ENCODE results near the gene IL1RN. TPM values are rescaled to one million over a fixed set of nuclear protein-coding genes. Genes with fewer than 3 reads are reported as not detected.

The IL1RN gene
- total RNA-seq, 4 donors from 2014 or later: 0.46 to 32.9 (median 2.7) TPM

GRCh38 chr2:113150258-113150601 lies 22.8 kb downstream of the IL1RN start:
- no peak overlapping the region for H3K27ac ChIP-seq
- WGBS, 2 donors (ENCODE audit: low coverage in 1 of 2): 84 to 95% methylated on average over 3 to 5 of the region's 5 CpGs
- ATAC-seq: no peak

GRCh38 chr2:113155331-113155730 lies 27.9 kb downstream of the IL1RN start:
- no peaks in the 10 kb centered on the region for H3K36me3 ChIP-seq
- H3K4me1 ChIP-seq: peaks cover 0 to 10% (median 0%) of the 10 kb centered on the region in 3 donors
- TF ChIP-seq CTCF (IDR thresholded peaks at IDR 0.05): no peak
- no peak for TF ChIP-seq EP300 (IDR thresholded peaks at IDR 0.05)
- no peak for TF ChIP-seq POLR2AphosphoS5 (IDR thresholded peaks at IDR 0.05)
- no peak for TF ChIP-seq POLR2A (IDR thresholded peaks at IDR 0.05)
- H3K27ac ChIP-seq: no peak overlapping the region
- no peak overlapping the region for H3K4me3 ChIP-seq
- ATAC-seq: no peak
- peaks cover 44% of the 10 kb centered on the region for H3K27me3 ChIP-seq
- no peaks in the 10 kb centered on the region for H3K9me3 ChIP-seq
- 63 to 98% methylated on average over 4 to 5 of the region's 5 CpGs for WGBS, 2 donors (ENCODE audit: low coverage in 1 of 2)

More at GRCh38 chr2:113150258-113150601, 22.8 kb downstream of the IL1RN start:
- no peak overlapping the region for H3K4me3 ChIP-seq
- H3K27me3 ChIP-seq: peaks cover 11% of the 10 kb centered on the region
- H3K4me1 ChIP-seq: no peaks in the 10 kb centered on the region
- H3K9me3 ChIP-seq: no peaks in the 10 kb centered on the region
- H3K36me3 ChIP-seq: no peaks in the 10 kb centered on the region
- TF ChIP-seq CTCF (IDR thresholded peaks at IDR 0.05): no peak
- no peak for TF ChIP-seq EP300 (IDR thresholded peaks at IDR 0.05)
- TF ChIP-seq POLR2AphosphoS5 (IDR thresholded peaks at IDR 0.05): no peak
- TF ChIP-seq POLR2A (IDR thresholded peaks at IDR 0.05): no peak

- no peak for TF ChIP-seq POLR2A (IDR thresholded peaks at IDR 0.05)
- no peak for TF ChIP-seq POLR2AphosphoS5 (IDR thresholded peaks at IDR 0.05)
- TF ChIP-seq EP300 (IDR thresholded peaks at IDR 0.05): no peak
- no peak for TF ChIP-seq CTCF (IDR thresholded peaks at IDR 0.05)
- 62 to 73% methylated on average over 7 to 8 of the region's 10 CpGs for WGBS, 2 donors (ENCODE audit: low coverage in 1 of 2)
- Histone ChIP-seq H3K27ac (no peak overlapping the region), H3K4me3 (peak overlapping the region in 1 of 2 donors; percentile 41), H3K27me3 (peaks cover 44% of the 10 kb centered on the region), H3K9me3 (no peaks in the 10 kb centered on the region), H3K4me1 (peaks cover 0 to 10% (median 0%) of the 10 kb centered on the region in 3 donors), H3K36me3 (no peaks in the 10 kb centered on the region)
- no peak for ATAC-seq
Observed at GRCh38 chr2:113156278-113157117, 29.1 kb downstream of the IL1RN start.

GRCh38 chr2:113157118-113157896 lies 29.9 kb downstream of the IL1RN start:
- H3K36me3 ChIP-seq: no peaks in the 10 kb centered on the region
- no peak overlapping the region for H3K27ac ChIP-seq
- no peaks in the 10 kb centered on the region for H3K9me3 ChIP-seq
- peak overlapping the region in 1 of 2 donors; percentile 41 for H3K4me3 ChIP-seq
- TF ChIP-seq CTCF (IDR thresholded peaks at IDR 0.05): no peak
- no peak for TF ChIP-seq EP300 (IDR thresholded peaks at IDR 0.05)
- TF ChIP-seq POLR2A (IDR thresholded peaks at IDR 0.05): no peak
- no peak for TF ChIP-seq POLR2AphosphoS5 (IDR thresholded peaks at IDR 0.05)
- WGBS, 2 donors (ENCODE audit: low coverage in 1 of 2): no CpG with 5 or more reads among the region's 92 CpGs
- peaks cover 0 to 10% (median 0%) of the 10 kb centered on the region in 3 donors for H3K4me1 ChIP-seq
- no peak for ATAC-seq
- peaks cover 44% of the 10 kb centered on the region for H3K27me3 ChIP-seq
